ENCODE results near the gene IFT57. TPM values are rescaled to one million over a fixed set of nuclear protein-coding genes. Genes with fewer than 3 reads are reported as not detected.
"Not testable (repeated sequence)": the region's sequence is repeated elsewhere in the genome, so short reads cannot be mapped to it uniquely, and the experiment has no call there.

Gene IFT57
- total and polyA plus RNA-seq, 2 experiments from 2014 or later, result 28.6 to 49.0 TPM

DNA sequence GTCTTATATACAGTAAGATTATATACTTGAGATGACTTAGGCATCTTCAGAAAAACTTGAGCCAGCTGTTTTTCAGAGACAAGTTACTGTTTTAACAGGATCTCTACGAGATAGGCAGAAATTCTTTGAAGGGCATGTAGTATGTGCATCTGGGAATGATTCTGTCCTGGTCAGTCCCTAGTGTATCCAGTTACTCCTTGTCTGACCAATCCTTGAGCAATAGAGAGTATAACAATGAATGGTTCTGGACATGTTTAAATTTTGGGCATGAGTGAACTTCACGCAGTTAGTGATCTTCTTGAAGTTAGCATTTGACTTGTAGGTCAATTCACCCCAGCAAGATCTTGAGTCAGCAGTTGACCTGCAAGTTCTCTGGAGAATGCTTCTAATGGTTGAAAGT lies 49.4 kb upstream of the IFT57 start (continued):
- no peak for TF ChIP-seq ZNF462 (CRISPR knock-in tag; IDR thresholded peaks at IDR 0.05)

GRCh38 chr3:108268235-108268634 lies 46.0 kb upstream of the IFT57 start:
- H3K27ac ChIP-seq (ENCODE audit: low read depth); H3K4me1 Mint-ChIP-seq; H3K9me2 ChIP-seq (ENCODE audit: insufficient read depth); H3K27me3 ChIP-seq (ENCODE audit: insufficient read depth); H3K36me3 Mint-ChIP-seq (ENCODE audit: low read depth); H3K79me2 ChIP-seq (replicated peaks; ENCODE audit: insufficient read depth); H3K4me2 ChIP-seq; H3K4me3 ChIP-seq; H3K36me3 ChIP-seq (ENCODE audit: insufficient read depth); H3K27me3 Mint-ChIP-seq (ENCODE audit: insufficient read depth, low read depth, poor library complexity); H3K4me3 Mint-ChIP-seq; H3K27ac Mint-ChIP-seq; H3K4me1 ChIP-seq (ENCODE audit: insufficient read depth); H3F3A ChIP-seq (replicated peaks; ENCODE audit: low read depth); H4K20me1 ChIP-seq (replicated peaks; ENCODE audit: insufficient read depth); H2AFZ ChIP-seq; ATAC-seq; DNase-seq (ENCODE audit: low spot score): not testable (repeated sequence)
- H3K9me3 Mint-ChIP-seq, result peaks cover 11% of the 10 kb centered on the region; the same call in 2 of the 3 replicates

DNA sequence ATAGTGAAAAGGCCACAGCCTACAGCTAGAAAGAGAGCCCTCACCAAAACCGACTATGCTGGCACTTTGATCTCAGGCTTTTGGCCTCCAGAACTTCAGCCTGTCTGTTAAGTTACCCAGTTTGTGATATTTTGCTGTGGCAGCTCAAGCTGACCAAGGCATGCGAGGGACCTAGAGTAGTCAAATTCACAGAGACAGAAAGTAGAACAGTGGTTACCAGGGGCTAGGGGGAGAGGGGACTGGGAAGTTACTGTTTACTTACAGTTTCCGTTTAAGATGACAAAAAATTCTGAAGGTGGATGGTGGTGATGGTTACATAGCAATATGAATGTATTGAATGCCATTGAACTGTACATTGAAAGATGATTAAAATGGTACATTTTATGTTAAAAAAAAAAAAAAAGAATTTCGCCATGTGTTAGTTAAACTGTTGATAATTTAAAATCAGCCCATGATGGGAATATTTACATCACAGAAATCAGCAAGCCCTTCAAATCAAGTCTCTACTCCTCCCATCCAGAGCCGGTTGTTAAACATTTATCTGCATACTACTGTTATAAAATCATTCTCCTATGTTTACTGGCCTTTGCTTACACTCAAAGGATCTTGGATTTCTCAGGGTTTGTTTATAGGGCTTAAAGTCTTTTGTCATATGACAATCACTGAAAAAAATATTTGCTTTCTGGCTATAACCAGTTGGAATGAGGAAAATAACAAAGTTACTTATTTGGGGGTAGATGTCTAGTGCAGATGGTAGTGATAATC lies 42.5 kb upstream of the IFT57 start:
- not testable (repeated sequence) for H3K27me3 Mint-ChIP-seq (ENCODE audit: insufficient read depth, low read depth, poor library complexity); ATAC-seq; H3K27ac Mint-ChIP-seq; H3F3A ChIP-seq (replicated peaks; ENCODE audit: low read depth); H3K4me3 ChIP-seq; H3K4me2 ChIP-seq; H3K4me1 ChIP-seq (ENCODE audit: insufficient read depth); H3K27me3 ChIP-seq (ENCODE audit: insufficient read depth); H4K20me1 ChIP-seq (replicated peaks; ENCODE audit: insufficient read depth); H2AFZ ChIP-seq; H3K36me3 Mint-ChIP-seq (ENCODE audit: low read depth); H3K36me3 ChIP-seq (ENCODE audit: insufficient read depth); DNase-seq (ENCODE audit: low spot score); H3K4me1 Mint-ChIP-seq; H3K27ac ChIP-seq (ENCODE audit: low read depth); H3K4me3 Mint-ChIP-seq; H3K9me2 ChIP-seq (ENCODE audit: insufficient read depth); H3K79me2 ChIP-seq (replicated peaks; ENCODE audit: insufficient read depth)
- H3K9me3 Mint-ChIP-seq, result peaks cover 11% of the 10 kb centered on the region; the same call in 2 of the 3 replicates

All from GM23338 (cell line).